RKO (cell line): Measurements from ENCODE around the gene MROH2B.

ENCODE experiments used
- DNase-seq: peaks from one replicate; pipeline ENCODE4 v3.0.0-alpha.2; 2016; ENCODE audit warnings: low spot score

Gene MROH2B

GRCh38 chr5:41071242-41071641 is at the start of gene MROH2B:
TSS of gene MROH2B (minus strand) at chr5:41071342. CDS start at chr5:41070852, 490 bp downstream.
- DNase-seq = no peak

- no peak for DNase-seq
Observed at GRCh38 chr5:41120600-41120999, 49.5 kb upstream of the MROH2B start.

GRCh38 chr5:41118177-41118576 is 47.0 kb upstream of the MROH2B start:
- DNase-seq = no peak

- no peak for DNase-seq
Observed at GRCh38 chr5:41115281-41115680, 44.1 kb upstream of the MROH2B start.

- DNase-seq = no peak
Observed at GRCh38 chr5:41112486-41113455, 41.6 kb upstream of the MROH2B start.

GRCh38 chr5:41109186-41109585 is 38.0 kb upstream of the MROH2B start:
- no peak for DNase-seq

GRCh38 chr5:41102341-41102740 is 31.2 kb upstream of the MROH2B start:
- no peak for DNase-seq

GRCh38 chr5:41097642-41098041 is 26.5 kb upstream of the MROH2B start:
- no peak for DNase-seq

GRCh38 chr5:41095324-41096101 is 24.4 kb upstream of the MROH2B start:
- DNase-seq = no peak

- peak; percentile 19 for DNase-seq
Observed at GRCh38 chr5:41094871-41095270, 23.7 kb upstream of the MROH2B start.

GRCh38 chr5:41093803-41094202 is 22.7 kb upstream of the MROH2B start:
- DNase-seq = no peak

- DNase-seq = no peak
Observed at GRCh38 chr5:41087461-41087860, 16.3 kb upstream of the MROH2B start.

- DNase-seq = no peak
Observed at GRCh38 chr5:41083306-41083705, 12.2 kb upstream of the MROH2B start.

GRCh38 chr5:41071975-41072374 is 833 bp upstream of the MROH2B start:
- DNase-seq = peak; percentile 9

- DNase-seq = no peak
Observed at GRCh38 chr5:41067714-41068568, 3.2 kb downstream of the MROH2B start.

- DNase-seq = no peak
Observed at GRCh38 chr5:41065691-41066335, 5.3 kb downstream of the MROH2B start.

GRCh38 chr5:41057940-41058339 is 13.2 kb downstream of the MROH2B start:
- no peak for DNase-seq

- no peak for DNase-seq
Observed at GRCh38 chr5:41057231-41057630, 13.9 kb downstream of the MROH2B start.

- DNase-seq = no peak
Observed at GRCh38 chr5:41048986-41049385, 22.2 kb downstream of the MROH2B start.

- DNase-seq = no peak
Observed at GRCh38 chr5:41043109-41043747, 27.9 kb downstream of the MROH2B start.

GRCh38 chr5:41032973-41033372 is 38.2 kb downstream of the MROH2B start:
- no peak for DNase-seq
